GM23338 (cell line): Measurements from ENCODE around the gene SLC9A9. TPM values are rescaled to one million over a fixed set of nuclear protein-coding genes. Genes with fewer than 3 reads are reported as not detected.

Experiments
- ATAC-seq: fragments of 200-7000 bp; cut with Tn5 transposase; 3 replicates; pipeline ENCODE4 v1.9.1; 2020
- DNase-seq: peaks from one replicate; pipeline ENCODE4 v3.0.0-alpha.2; 2015; ENCODE audit warnings: low spot score
- H2AFZ ChIP-seq: fragments of 200-600 bp; sonication (generic); 2 replicates; pipeline ENCODE4 v1.8.0; 2016; ENCODE audit warnings: antibody characterized with exemption, mild to moderate bottlenecking, moderate library complexity
- H3F3A ChIP-seq: fragments of 200-600 bp; sonication (generic); replicated peaks from 2 replicates; pipeline ENCODE4 v1.8.0; 2017; ENCODE audit warnings: antibody characterized with exemption, mixed run types, low read depth
- H3K27ac ChIP-seq: fragments of 200-600 bp; sonication (generic); 2 replicates; pipeline ENCODE4 v1.6.1; 2016; ENCODE audit warnings: low read depth
- H3K27me3 ChIP-seq: fragments of 200-600 bp; sonication (generic); 2 replicates; pipeline ENCODE4 v1.8.0; 2016; ENCODE audit warnings: mild to moderate bottlenecking, mixed run types, moderate library complexity; ENCODE audit not compliant: insufficient read depth
- H3K36me3 ChIP-seq: fragments of 200-600 bp; sonication (generic); 2 replicates; pipeline ENCODE4 v1.8.0; 2016; ENCODE audit warnings: mild to moderate bottlenecking; ENCODE audit not compliant: insufficient read depth
- H3K4me1 ChIP-seq: fragments of 200-600 bp; sonication (generic); 2 replicates; pipeline ENCODE4 v1.8.0; 2016; ENCODE audit warnings: mild to moderate bottlenecking, moderate library complexity; ENCODE audit not compliant: insufficient read depth
- H3K4me2 ChIP-seq: fragments of 200-600 bp; sonication (generic); 2 replicates; pipeline ENCODE4 v1.7.1; 2017; ENCODE audit warnings: mixed run types
- H3K4me3 ChIP-seq: fragments of 200-600 bp; sonication (generic); 2 replicates; pipeline ENCODE4 v1.6.1; 2016; ENCODE audit warnings: mixed run types
- H3K79me2 ChIP-seq: fragments of 200-600 bp; sonication (generic); replicated peaks from 2 replicates; pipeline ENCODE4 v1.8.0; 2017; ENCODE audit warnings: mild to moderate bottlenecking; ENCODE audit not compliant: insufficient read depth
- H3K9me2 ChIP-seq: fragments of 200-600 bp; sonication (generic); 2 replicates; pipeline ENCODE4 v1.8.0; 2017; ENCODE audit not compliant: insufficient read depth
- H4K20me1 ChIP-seq: fragments of 200-600 bp; sonication (generic); replicated peaks from 2 replicates; pipeline ENCODE4 v1.8.0; 2017; ENCODE audit warnings: mild to moderate bottlenecking; ENCODE audit not compliant: insufficient read depth
- H3K27ac Mint-ChIP-seq: 2 replicates; pipeline ENCODE4 v1.8.0; 2020; ENCODE audit warnings: inconsistent platforms, mild to moderate bottlenecking, moderate library complexity, mixed read lengths
- H3K27me3 Mint-ChIP-seq: 3 replicates; pipeline ENCODE4 v1.8.0; 2022; ENCODE audit warnings: low read depth, mild to moderate bottlenecking, moderate library complexity, mixed read lengths, inconsistent platforms; ENCODE audit not compliant: insufficient read depth, poor library complexity
- H3K36me3 Mint-ChIP-seq: 3 replicates; pipeline ENCODE4 v1.8.0; 2021; ENCODE audit warnings: low read depth, mild to moderate bottlenecking, inconsistent platforms, moderate library complexity, mixed read lengths
- H3K4me1 Mint-ChIP-seq: 3 replicates; pipeline ENCODE4 v1.8.0; 2020; ENCODE audit warnings: mild to moderate bottlenecking, inconsistent platforms, mixed read lengths
- H3K4me3 Mint-ChIP-seq: 3 replicates; pipeline ENCODE4 v1.8.0; 2021; ENCODE audit warnings: moderate library complexity, mild to moderate bottlenecking, inconsistent platforms, mixed read lengths
- H3K9me3 Mint-ChIP-seq: 3 replicates; pipeline ENCODE4 v1.8.0; 2020; ENCODE audit warnings: moderate library complexity, mild to moderate bottlenecking, inconsistent platforms, mixed read lengths
- CREB1 ChIP-seq: fragments of 250-450 bp; sonication (Bioruptor Pico); IDR thresholded peaks from 2 replicates; pipeline ENCODE4 v1.5.0; 2020; ENCODE audit warnings: low read depth, mild to moderate bottlenecking, moderate library complexity
- EZH2 ChIP-seq: fragments of 200-600 bp; sonication (generic); IDR thresholded peaks from one replicate; pipeline ENCODE4 v1.8.0; 2017; ENCODE audit warnings: antibody characterized with exemption, mild to moderate bottlenecking, low read depth; ENCODE audit not compliant: unreplicated experiment
- EZH2phosphoT487 ChIP-seq: fragments of 200-600 bp; sonication (generic); IDR thresholded peaks from one replicate; pipeline ENCODE4 v1.8.1; 2018; ENCODE audit warnings: antibody characterized with exemption; ENCODE audit not compliant: unreplicated experiment
- JUNB ChIP-seq: IDR thresholded peaks from one replicate; pipeline ENCODE4 v1.6.1; 2016; ENCODE audit warnings: antibody characterized with exemption; ENCODE audit not compliant: unreplicated experiment
- NANOG ChIP-seq: IDR thresholded peaks from 2 replicates; pipeline ENCODE4 v1.6.1; 2016; ENCODE audit warnings: antibody characterized with exemption, borderline replicate concordance
- STAT1 ChIP-seq: IDR thresholded peaks from one replicate; pipeline ENCODE4 v1.6.1; 2016; ENCODE audit warnings: antibody characterized with exemption; ENCODE audit not compliant: unreplicated experiment
- ZNF114 ChIP-seq: fragments of 250-450 bp; sonication (Bioruptor Pico); IDR thresholded peaks from 2 replicates; pipeline ENCODE4 v1.5.0; 2020; ENCODE audit warnings: mild to moderate bottlenecking, moderate library complexity
- ZNF331 ChIP-seq: fragments of 250-450 bp; sonication (Bioruptor Pico); IDR thresholded peaks from 2 replicates; pipeline ENCODE4 v1.5.0; 2020; ENCODE audit warnings: low read depth, mild to moderate bottlenecking, moderate library complexity
- polyA plus RNA-seq: library from polyadenylated mRNA; unstranded; fragments of >200 nt; fragmentation: Nextera tagmentation; extraction: Ambion mirVana; gene quantifications from 2 replicates; pipeline ENCODE4 v1.2.1, GENCODE V29; 2016
- total RNA-seq: library from RNA; depleted of rRNA; stranded (reverse); fragments of >200 nt; shearing (Covaris generic); gene quantifications from 2 replicates; pipeline ENCODE4 v1.2.3, GENCODE V29; 2014
- TF ChIP-seq, protein P1 (sequence below): IDR thresholded peaks from 2 replicates; pipeline ENCODE4 v1.6.1; 2016; ENCODE audit warnings: antibody characterized with exemption
- TF ChIP-seq, protein P2 (sequence below), 2 experiments: fragments of 200-600 bp in 1 of 2; sonication (generic) in 1 of 2; conservative IDR thresholded peaks; 2 replicates each; pipeline versions ENCODE4 v1.5.1 to v1.6.1; 2016 to 2017; ENCODE audit warnings: antibody characterized with exemption in 2 of 2, low read depth in 2 of 2, mild to moderate bottlenecking in 2 of 2, moderate library complexity in 1 of 2
- TF ChIP-seq, protein P3 (sequence below): IDR thresholded peaks from one replicate; pipeline ENCODE4 v1.6.1; 2018; ENCODE audit warnings: antibody characterized with exemption; ENCODE audit not compliant: unreplicated experiment

The SLC9A9 gene
- total and polyA plus RNA-seq, 2 experiments from 2014 or later: 1.3 to 1.6 TPM

DNA sequence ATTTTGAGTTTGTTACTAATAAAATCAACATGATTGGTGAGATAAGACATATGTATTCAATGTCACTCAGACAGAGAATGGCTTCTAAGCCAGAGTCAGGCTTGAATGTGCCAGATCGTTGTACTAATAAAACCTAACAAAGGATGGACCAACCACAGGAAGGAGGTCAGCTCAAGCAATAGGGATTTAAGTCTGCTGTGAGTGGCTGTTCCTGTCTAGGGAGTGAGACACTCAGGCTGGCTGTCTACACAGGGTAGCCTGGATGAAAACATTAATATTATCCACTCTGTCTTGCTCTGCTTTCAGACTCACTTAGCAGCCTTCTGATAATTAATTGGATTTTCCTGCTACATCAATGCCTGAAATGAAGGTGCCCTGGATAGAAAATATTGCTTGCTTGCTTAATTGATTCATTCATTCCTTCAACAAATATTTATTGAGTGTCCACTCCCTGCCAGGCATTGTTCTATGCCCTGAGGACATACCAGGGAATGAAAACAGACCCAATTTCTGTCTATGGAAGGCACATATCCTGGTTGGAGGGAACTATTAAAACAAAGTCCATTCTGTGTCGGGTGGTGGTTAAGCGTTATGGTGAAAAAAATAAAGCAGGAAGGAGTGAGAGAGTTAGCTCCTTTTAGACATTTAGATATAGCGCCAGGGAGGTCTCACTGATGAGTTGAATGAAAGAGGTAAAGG is 489.3 kb downstream of the SLC9A9 start (continued):
- no peak for TF ChIP-seq ZNF331 (CRISPR knock-in tag)

DNA sequence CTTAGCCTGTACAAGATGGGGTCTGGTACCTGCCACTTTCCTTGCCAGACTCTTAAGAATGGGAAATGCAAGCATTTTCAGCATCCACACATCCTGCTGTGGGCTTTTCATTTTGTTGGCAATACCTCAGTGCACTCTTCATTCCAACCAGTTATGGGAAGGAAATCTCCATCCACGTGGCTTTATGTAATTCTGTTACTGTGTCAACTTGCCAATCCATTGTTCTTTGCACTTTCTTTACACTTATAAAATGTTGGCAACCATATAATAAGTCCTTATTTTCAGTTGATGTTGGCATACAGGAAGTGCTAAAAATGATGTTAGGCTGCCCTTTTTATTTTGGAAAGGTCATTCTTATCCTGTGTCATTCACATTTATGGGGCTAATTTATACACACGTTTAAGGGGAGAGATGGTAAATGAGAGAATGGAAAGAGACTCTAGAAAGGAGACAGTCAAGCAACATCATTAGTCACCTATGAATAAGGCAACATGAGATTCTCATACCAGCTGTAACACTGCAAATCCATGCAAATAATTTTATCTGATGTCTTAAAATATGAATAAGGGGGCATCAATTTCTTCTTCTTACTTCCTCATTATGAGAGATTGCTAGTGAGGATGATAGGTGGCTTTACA is 490.0 kb downstream of the SLC9A9 start:
- Histone ChIP-seq H2AFZ (no peak overlapping the region), H3F3A (no peaks in the 10 kb centered on the region), H3K27ac (no peak overlapping the region), H3K27me3 (no peaks in the 10 kb centered on the region), H3K36me3 (no peaks in the 10 kb centered on the region), H3K4me2 (no peak overlapping the region), H3K9me2 (peaks cover 4% of the 10 kb centered on the region; the same call in 1 of the 2 replicates), H3K4me3 (no peak overlapping the region), H4K20me1 (no peaks in the 10 kb centered on the region), H3K4me1 (no peaks in the 10 kb centered on the region), H3K79me2 (no peaks in the 10 kb centered on the region)
- H3K27me3 Mint-ChIP-seq: peaks cover 3% of the 10 kb centered on the region
- H3K4me1 Mint-ChIP-seq: no peaks in the 10 kb centered on the region; the same call in 2 of the 3 replicates
- no peak for DNase-seq
- no peaks in the 10 kb centered on the region for H3K9me3 Mint-ChIP-seq
- H3K36me3 Mint-ChIP-seq: no peaks in the 10 kb centered on the region
- no peak overlapping the region for H3K4me3 Mint-ChIP-seq
- no peak for ATAC-seq
- H3K27ac Mint-ChIP-seq: no peak overlapping the region
- TF ChIP-seq STAT1: no peak
- no peak for TF ChIP-seq EZH2phosphoT487
- TF ChIP-seq, protein P1, sequence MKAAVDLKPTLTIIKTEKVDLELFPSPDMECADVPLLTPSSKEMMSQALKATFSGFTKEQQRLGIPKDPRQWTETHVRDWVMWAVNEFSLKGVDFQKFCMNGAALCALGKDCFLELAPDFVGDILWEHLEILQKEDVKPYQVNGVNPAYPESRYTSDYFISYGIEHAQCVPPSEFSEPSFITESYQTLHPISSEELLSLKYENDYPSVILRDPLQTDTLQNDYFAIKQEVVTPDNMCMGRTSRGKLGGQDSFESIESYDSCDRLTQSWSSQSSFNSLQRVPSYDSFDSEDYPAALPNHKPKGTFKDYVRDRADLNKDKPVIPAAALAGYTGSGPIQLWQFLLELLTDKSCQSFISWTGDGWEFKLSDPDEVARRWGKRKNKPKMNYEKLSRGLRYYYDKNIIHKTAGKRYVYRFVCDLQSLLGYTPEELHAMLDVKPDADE: no peak
- no peak for TF ChIP-seq NANOG
- TF ChIP-seq EZH2: no peak
- TF ChIP-seq, protein P2, sequence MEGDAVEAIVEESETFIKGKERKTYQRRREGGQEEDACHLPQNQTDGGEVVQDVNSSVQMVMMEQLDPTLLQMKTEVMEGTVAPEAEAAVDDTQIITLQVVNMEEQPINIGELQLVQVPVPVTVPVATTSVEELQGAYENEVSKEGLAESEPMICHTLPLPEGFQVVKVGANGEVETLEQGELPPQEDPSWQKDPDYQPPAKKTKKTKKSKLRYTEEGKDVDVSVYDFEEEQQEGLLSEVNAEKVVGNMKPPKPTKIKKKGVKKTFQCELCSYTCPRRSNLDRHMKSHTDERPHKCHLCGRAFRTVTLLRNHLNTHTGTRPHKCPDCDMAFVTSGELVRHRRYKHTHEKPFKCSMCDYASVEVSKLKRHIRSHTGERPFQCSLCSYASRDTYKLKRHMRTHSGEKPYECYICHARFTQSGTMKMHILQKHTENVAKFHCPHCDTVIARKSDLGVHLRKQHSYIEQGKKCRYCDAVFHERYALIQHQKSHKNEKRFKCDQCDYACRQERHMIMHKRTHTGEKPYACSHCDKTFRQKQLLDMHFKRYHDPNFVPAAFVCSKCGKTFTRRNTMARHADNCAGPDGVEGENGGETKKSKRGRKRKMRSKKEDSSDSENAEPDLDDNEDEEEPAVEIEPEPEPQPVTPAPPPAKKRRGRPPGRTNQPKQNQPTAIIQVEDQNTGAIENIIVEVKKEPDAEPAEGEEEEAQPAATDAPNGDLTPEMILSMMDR (conservative IDR thresholded peaks at IDR 0.05; ENCODE audit: low read depth in 2 of 2): no peak
- no peak for TF ChIP-seq ZNF331 (CRISPR knock-in tag)
- no peak for TF ChIP-seq JUNB
- TF ChIP-seq CREB1: no peak
- TF ChIP-seq ZNF114 (CRISPR knock-in tag): no peak
- TF ChIP-seq, protein P3, sequence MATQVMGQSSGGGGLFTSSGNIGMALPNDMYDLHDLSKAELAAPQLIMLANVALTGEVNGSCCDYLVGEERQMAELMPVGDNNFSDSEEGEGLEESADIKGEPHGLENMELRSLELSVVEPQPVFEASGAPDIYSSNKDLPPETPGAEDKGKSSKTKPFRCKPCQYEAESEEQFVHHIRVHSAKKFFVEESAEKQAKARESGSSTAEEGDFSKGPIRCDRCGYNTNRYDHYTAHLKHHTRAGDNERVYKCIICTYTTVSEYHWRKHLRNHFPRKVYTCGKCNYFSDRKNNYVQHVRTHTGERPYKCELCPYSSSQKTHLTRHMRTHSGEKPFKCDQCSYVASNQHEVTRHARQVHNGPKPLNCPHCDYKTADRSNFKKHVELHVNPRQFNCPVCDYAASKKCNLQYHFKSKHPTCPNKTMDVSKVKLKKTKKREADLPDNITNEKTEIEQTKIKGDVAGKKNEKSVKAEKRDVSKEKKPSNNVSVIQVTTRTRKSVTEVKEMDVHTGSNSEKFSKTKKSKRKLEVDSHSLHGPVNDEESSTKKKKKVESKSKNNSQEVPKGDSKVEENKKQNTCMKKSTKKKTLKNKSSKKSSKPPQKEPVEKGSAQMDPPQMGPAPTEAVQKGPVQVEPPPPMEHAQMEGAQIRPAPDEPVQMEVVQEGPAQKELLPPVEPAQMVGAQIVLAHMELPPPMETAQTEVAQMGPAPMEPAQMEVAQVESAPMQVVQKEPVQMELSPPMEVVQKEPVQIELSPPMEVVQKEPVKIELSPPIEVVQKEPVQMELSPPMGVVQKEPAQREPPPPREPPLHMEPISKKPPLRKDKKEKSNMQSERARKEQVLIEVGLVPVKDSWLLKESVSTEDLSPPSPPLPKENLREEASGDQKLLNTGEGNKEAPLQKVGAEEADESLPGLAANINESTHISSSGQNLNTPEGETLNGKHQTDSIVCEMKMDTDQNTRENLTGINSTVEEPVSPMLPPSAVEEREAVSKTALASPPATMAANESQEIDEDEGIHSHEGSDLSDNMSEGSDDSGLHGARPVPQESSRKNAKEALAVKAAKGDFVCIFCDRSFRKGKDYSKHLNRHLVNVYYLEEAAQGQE: no peak
